CD14-positive monocyte (primary cell): ENCODE results near the gene CNNM2. TPM values are rescaled to one million over a fixed set of nuclear protein-coding genes. Genes with fewer than 3 reads are reported as not detected.

Experiments
- DNase-seq, 3 donors: peaks; one replicate each; pipeline ENCODE4 v3.0.0-alpha.2; 2011 to 2022
- H2AFZ ChIP-seq: 2 replicates; pipeline ENCODE4 v1.6.0; 2012; ENCODE audit warnings: mild to moderate bottlenecking, low read depth, low read length, inconsistent platforms; ENCODE audit not compliant: insufficient read depth, poor library complexity, severe bottlenecking
- H3K27ac ChIP-seq, 2 donors: 1 replicate in 1 of 2; 2 replicates in 1 of 2; pipeline ENCODE4 v1.5.1; 2012 to 2013; ENCODE audit warnings: low read length in 2 of 2, control low read depth in 1 of 2, inconsistent platforms in 1 of 2, low read depth in 1 of 2, mild to moderate bottlenecking in 1 of 2
- H3K27me3 ChIP-seq, 2 donors: one replicate each; pipeline versions ENCODE4 v1.6.0 to v1.6.1; 2011 to 2013; ENCODE audit warnings: low read length in 2 of 2; ENCODE audit not compliant: control insufficient read depth in 2 of 2, insufficient read depth in 2 of 2
- H3K36me3 ChIP-seq, 2 donors: replicated peaks in 1 of 2; 1 replicate in 1 of 2; 2 replicates in 1 of 2; pipeline versions ENCODE4 v1.5.1 to v1.6.1; 2012 to 2013; ENCODE audit warnings: low read length in 2 of 2, control low read depth in 1 of 2, inconsistent platforms in 1 of 2, mild to moderate bottlenecking in 1 of 2; ENCODE audit not compliant: insufficient read depth in 2 of 2, control insufficient read depth in 1 of 2
- H3K4me1 ChIP-seq, 2 donors: 1 replicate in 1 of 2; 2 replicates in 1 of 2; pipeline versions ENCODE4 v1.5.1 to v1.6.1; 2012 to 2013; ENCODE audit warnings: low read length in 2 of 2, control low read depth in 1 of 2, inconsistent platforms in 1 of 2, mild to moderate bottlenecking in 1 of 2, moderate library complexity in 1 of 2; ENCODE audit not compliant: insufficient read depth in 2 of 2, control insufficient read depth in 1 of 2
- H3K4me2 ChIP-seq: replicated peaks from 2 replicates; pipeline ENCODE3; 2012; ENCODE audit warnings: low read length, moderate library complexity, mild to moderate bottlenecking; ENCODE audit not compliant: poor library complexity, severe bottlenecking; ENCODE audit errors: extremely low read depth
- H3K4me3 ChIP-seq, 3 experiments: fragments of 200-600 bp in 1 of 3; sonication (generic) in 1 of 3; replicated peaks in 1 of 3; 1 replicate in 2 of 3; 2 replicates in 1 of 3; pipeline ENCODE4 v1.5.1; 2011 to 2013; ENCODE audit warnings: low read length in 3 of 3, mild to moderate bottlenecking in 3 of 3, control low read depth in 2 of 3, low read depth in 2 of 3, inconsistent platforms in 1 of 3, moderate library complexity in 1 of 3
- H3K79me2 ChIP-seq: 2 replicates; pipeline ENCODE4 v1.6.0; 2012; ENCODE audit warnings: mild to moderate bottlenecking, control low read depth, inconsistent platforms, low read length, moderate library complexity; ENCODE audit not compliant: insufficient read depth
- H3K9ac ChIP-seq: 2 replicates; pipeline ENCODE4 v1.6.0; 2017; ENCODE audit warnings: low read length, mild to moderate bottlenecking; ENCODE audit not compliant: insufficient read depth, poor library complexity, severe bottlenecking
- H3K9me3 ChIP-seq, 2 donors: replicated peaks in 1 of 2; 1 replicate in 1 of 2; 2 replicates in 1 of 2; pipeline versions ENCODE4 v1.5.1 to v1.6.1; 2012 to 2013; ENCODE audit warnings: low read length in 2 of 2, control low read depth in 1 of 2; ENCODE audit not compliant: control insufficient read depth in 1 of 2, insufficient read depth in 1 of 2
- H4K20me1 ChIP-seq: 2 replicates; pipeline ENCODE4 v1.6.0; 2012; ENCODE audit warnings: mild to moderate bottlenecking, low read length, control low read depth, moderate library complexity; ENCODE audit not compliant: insufficient read depth
- H3K27ac Mint-ChIP-seq, 7 donors: one replicate each; pipeline ENCODE4 v1.8.0; 2020; ENCODE audit warnings: mild to moderate bottlenecking in 7 of 7, mixed read lengths in 7 of 7, moderate library complexity in 6 of 7, inconsistent platforms in 2 of 7
- H3K27me3 Mint-ChIP-seq, 3 donors: one replicate each; pipeline ENCODE4 v1.8.0; 2021 to 2022; ENCODE audit warnings: low read depth in 3 of 3, mild to moderate bottlenecking in 3 of 3, mixed read lengths in 3 of 3, moderate library complexity in 3 of 3, inconsistent platforms in 1 of 3
- H3K36me3 Mint-ChIP-seq, 2 donors: one replicate each; pipeline ENCODE4 v1.8.0; 2020; ENCODE audit warnings: mixed read lengths in 2 of 2, inconsistent platforms in 1 of 2, mild to moderate bottlenecking in 1 of 2
- H3K4me1 Mint-ChIP-seq: one replicate; pipeline ENCODE4 v1.8.0; 2020; ENCODE audit warnings: mild to moderate bottlenecking, mixed read lengths
- H3K4me3 Mint-ChIP-seq, 2 donors: one replicate each; pipeline ENCODE4 v1.8.0; 2020; ENCODE audit warnings: mild to moderate bottlenecking in 2 of 2, mixed read lengths in 2 of 2, moderate library complexity in 1 of 2
- H3K9me3 Mint-ChIP-seq, 7 donors: one replicate each; pipeline ENCODE4 v1.8.0; 2020 to 2022; ENCODE audit warnings: mixed read lengths in 7 of 7, mild to moderate bottlenecking in 6 of 7, moderate library complexity in 6 of 7, inconsistent platforms in 2 of 7
- WGBS: methylation state at CpG from one replicate; pipeline ENCODE4 v1.1.5; 2013; ENCODE audit warnings: missing lambda C conversion rate; ENCODE audit not compliant: insufficient coverage; 5-methylcytosine and 5-hydroxymethylcytosine counted together
- intact Hi-C, 2 donors: fragments of 100-400 bp; cut with micrococcal nuclease; formaldehyde crosslinking; loops; one replicate each; pipeline versions ENCODE4 v1.15.0 to v1.15.1; 2023
- polyA plus RNA-seq, 3 donors: library from polyadenylated mRNA; depleted of rRNA in 1 of 3; unstranded in 2 of 3; stranded (reverse) in 1 of 3; fragments of 300-500 nt in 2 of 3; fragments of >200 nt in 1 of 3; fragmentation: Illumina TruSeq in 2 of 3; gene quantifications; 1 replicate in 2 of 3; 2 replicates in 1 of 3; pipeline ENCODE4 v1.2.3, GENCODE V29; 2012 to 2021
- TF ChIP-seq, protein P1 (sequence below): fragments of 200-600 bp; IDR thresholded peaks from one replicate; pipeline ENCODE4 v1.8.0; 2022; ENCODE audit warnings: antibody characterized with exemption, mild to moderate bottlenecking

Gene CNNM2
- polyA plus RNA-seq, 3 donors = 1.6 to 3.8 (median 2.2) TPM

DNA sequence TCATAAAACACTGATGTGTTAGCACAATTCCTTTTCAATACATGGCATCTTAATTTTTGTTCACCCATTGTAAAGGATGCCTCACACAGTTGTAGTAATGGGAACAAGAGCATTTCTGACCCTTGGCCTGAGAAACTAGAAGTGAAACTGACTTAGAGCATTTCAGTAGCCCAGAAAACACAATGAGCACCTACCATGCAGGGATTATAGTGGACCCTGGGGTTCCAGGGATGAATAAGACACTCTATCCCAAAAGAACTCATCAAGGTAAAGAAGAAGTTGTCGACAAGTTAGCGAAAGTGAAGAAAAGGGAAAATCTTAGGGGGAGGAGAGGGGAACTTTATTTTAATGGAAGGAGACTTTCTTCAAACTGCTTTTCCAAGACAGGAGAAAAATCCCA, 149.4 kb downstream of the CNNM2 start:
- Histone ChIP-seq H3K9ac (no peak overlapping the region), H3K4me3 (no peak overlapping the region), H3K4me2 (no peak overlapping the region), H3K27ac (no peak overlapping the region), H3K4me1 (peaks cover 20% of the 10 kb centered on the region in 2 donors), H3K27me3 (no peaks in the 10 kb centered on the region), H2AFZ (no peak overlapping the region), H3K36me3 (no peaks in the 10 kb centered on the region), H4K20me1 (no peaks in the 10 kb centered on the region), H3K9me3 (no peaks in the 10 kb centered on the region), H3K79me2 (no peaks in the 10 kb centered on the region)
- intact Hi-C loops = loop anchor here in 1 of 2 donors (2.0 kb wide), 1 partner anchor 151 kb away; no protein-coding TSS in a partner anchor
- H3K27ac Mint-ChIP-seq = no peak overlapping the region
- WGBS = no CpG with 5 or more reads among the region's 2 CpGs
- H3K4me1 Mint-ChIP-seq = peaks cover 22% of the 10 kb centered on the region
- peaks cover 0 to 4% of the 10 kb centered on the region in 2 donors for H3K36me3 Mint-ChIP-seq
- H3K27me3 Mint-ChIP-seq = peaks cover 0 to 3% (median 0%) of the 10 kb centered on the region in 3 donors
- no peak overlapping the region for H3K4me3 Mint-ChIP-seq
- TF ChIP-seq, protein P1, sequence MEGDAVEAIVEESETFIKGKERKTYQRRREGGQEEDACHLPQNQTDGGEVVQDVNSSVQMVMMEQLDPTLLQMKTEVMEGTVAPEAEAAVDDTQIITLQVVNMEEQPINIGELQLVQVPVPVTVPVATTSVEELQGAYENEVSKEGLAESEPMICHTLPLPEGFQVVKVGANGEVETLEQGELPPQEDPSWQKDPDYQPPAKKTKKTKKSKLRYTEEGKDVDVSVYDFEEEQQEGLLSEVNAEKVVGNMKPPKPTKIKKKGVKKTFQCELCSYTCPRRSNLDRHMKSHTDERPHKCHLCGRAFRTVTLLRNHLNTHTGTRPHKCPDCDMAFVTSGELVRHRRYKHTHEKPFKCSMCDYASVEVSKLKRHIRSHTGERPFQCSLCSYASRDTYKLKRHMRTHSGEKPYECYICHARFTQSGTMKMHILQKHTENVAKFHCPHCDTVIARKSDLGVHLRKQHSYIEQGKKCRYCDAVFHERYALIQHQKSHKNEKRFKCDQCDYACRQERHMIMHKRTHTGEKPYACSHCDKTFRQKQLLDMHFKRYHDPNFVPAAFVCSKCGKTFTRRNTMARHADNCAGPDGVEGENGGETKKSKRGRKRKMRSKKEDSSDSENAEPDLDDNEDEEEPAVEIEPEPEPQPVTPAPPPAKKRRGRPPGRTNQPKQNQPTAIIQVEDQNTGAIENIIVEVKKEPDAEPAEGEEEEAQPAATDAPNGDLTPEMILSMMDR = no peak
- no peak for DNase-seq
- peaks cover 0 to 3% (median 0%) of the 10 kb centered on the region in 7 donors for H3K9me3 Mint-ChIP-seq

DNA sequence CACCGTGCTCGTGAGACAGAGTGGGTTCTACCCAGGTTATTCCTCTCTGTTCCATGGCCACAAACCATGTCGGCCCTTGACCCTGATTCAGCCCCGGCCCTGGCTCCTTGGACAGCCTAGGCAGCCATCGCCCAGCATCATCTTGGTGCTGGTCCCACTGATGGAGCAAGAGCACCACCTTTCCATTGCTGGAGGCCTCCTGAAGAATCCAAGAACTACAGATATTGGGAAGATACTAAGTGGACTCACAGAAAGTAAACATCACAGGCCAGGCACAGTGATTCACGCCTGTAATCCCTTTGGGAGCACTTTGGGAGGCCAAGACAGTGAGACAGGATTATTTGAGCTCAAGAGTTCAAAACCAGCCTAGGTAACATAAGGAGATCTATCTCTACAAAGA, 149.9 kb downstream of the CNNM2 start:
- DNase-seq = no peak
- no peaks in the 10 kb centered on the region for H3K36me3 ChIP-seq
- H3K9me3 Mint-ChIP-seq = peaks cover 0 to 3% (median 0%) of the 10 kb centered on the region in 7 donors
- intact Hi-C loops = loop anchor here in 1 of 2 donors (2.0 kb wide), 1 partner anchor 151 kb away; no protein-coding TSS in a partner anchor
- peaks cover 22% of the 10 kb centered on the region for H3K4me1 Mint-ChIP-seq
- H2AFZ ChIP-seq = no peak overlapping the region
- TF ChIP-seq, protein P1 = no peak
- H3K4me1 ChIP-seq = peaks cover 20% of the 10 kb centered on the region in 2 donors
- H3K27ac Mint-ChIP-seq = no peak overlapping the region
- H3K9ac ChIP-seq = no peak overlapping the region
- no peak overlapping the region for H3K4me3 Mint-ChIP-seq
- H4K20me1 ChIP-seq = no peaks in the 10 kb centered on the region
- no peak overlapping the region for H3K4me3 ChIP-seq
- no peaks in the 10 kb centered on the region for H3K9me3 ChIP-seq
- no peak overlapping the region for H3K4me2 ChIP-seq
- no peak overlapping the region for H3K27ac ChIP-seq
- peaks cover 0 to 4% (median 0%) of the 10 kb centered on the region in 3 donors for H3K27me3 Mint-ChIP-seq
- no peaks in the 10 kb centered on the region for H3K27me3 ChIP-seq
- H3K36me3 Mint-ChIP-seq = peaks cover 0 to 4% of the 10 kb centered on the region in 2 donors
- H3K79me2 ChIP-seq = no peaks in the 10 kb centered on the region
- WGBS = 91% methylated on average over 3 of the region's 6 CpGs
